NCI-H2081 (cell line): ENCODE results near the gene TPPP2.
"Not testable (repeated sequence)": the region's sequence is repeated elsewhere in the genome, so short reads cannot be mapped to it uniquely, and the experiment has no call there.

Source experiments
- DNase-seq, 2 experiments: peaks; one replicate each; lab custom pipeline; 2025; lab: John Stamatoyannopoulos, UW

Gene TPPP2

DNA sequence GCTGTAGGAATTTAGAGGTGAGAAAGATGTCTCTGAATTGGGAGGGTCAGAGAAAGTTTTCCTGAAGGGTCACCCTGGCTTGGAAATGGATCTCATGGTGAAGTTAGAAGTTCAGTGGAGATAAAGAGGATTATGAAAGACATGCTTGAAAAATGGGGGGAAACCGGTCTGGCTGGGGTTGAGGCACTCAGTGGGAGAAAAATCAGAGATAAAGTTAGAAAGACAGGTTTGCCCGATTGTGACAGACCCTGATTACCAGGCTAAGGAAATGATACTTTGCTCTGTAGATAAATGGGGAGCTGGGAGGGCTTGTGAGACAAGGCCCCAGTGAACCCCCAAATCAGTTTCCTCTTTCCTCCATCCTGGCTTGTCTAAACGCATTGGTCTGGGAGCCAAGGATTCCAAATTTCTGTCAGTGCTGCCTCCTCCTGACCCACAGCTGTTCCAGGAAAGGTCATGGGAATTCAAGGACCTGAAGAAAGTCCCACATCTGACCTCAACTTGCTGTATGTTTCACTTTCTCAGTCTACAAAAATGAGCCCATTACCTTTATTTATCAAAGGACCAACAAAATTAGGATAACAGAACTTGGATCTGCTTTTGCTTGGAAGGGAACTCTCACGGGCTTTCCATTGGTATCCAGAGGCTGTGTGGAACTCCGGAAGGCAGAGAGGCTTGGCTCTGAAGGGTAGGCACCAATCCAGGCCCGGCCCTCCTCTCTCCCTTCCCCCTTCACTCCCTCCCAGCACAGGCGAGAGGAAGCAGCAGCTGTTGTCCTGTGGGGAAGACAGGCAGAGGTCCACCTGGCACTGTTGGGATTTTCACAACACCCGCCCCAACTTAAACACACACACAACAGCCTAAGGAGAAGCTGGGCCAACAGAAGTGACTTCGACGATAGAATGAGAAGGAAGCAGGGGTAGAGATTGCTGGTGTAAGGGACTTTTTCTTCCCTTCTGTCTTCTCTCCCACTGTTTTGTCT is 8.7 kb downstream of the TPPP2 start:
- no peak for DNase-seq

DNA sequence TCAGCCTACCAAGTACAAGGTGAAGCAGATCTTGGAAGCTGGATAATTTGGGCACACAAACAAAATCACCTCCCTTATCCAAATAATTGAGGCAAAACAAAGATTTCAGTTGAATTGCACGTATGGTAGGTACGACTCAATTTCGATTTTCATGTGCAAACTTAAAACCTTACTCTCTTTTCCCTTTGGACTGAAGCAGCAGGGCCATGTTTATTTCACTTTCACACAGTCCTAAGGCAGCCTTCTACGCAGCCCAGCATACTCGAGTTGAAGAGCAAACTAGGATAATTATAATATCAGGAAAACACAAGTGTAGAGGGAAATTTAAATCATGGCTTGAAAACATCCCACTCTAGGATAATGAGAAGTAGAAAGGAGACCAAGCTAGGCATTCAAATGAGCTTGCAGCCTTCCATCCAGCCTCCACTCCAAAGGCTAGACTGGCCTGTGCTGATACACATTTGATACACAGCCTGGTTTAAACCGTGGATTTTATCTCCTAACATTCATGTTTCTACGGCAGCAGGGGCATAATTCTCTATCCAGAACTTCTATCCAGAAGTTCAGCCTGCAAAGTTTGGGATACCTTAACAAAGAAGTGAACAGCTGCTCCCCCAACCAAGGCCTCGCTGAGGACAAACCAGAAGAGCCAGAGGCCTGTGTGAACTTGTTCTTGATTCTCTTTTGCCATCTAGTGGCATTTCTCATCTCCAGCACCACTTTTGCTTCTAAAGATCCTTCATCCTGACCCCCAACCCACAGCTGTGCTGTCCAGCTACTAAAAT is 9.8 kb downstream of the TPPP2 start:
- peak in 1 of 2 experiments; percentile 2 for DNase-seq

DNA sequence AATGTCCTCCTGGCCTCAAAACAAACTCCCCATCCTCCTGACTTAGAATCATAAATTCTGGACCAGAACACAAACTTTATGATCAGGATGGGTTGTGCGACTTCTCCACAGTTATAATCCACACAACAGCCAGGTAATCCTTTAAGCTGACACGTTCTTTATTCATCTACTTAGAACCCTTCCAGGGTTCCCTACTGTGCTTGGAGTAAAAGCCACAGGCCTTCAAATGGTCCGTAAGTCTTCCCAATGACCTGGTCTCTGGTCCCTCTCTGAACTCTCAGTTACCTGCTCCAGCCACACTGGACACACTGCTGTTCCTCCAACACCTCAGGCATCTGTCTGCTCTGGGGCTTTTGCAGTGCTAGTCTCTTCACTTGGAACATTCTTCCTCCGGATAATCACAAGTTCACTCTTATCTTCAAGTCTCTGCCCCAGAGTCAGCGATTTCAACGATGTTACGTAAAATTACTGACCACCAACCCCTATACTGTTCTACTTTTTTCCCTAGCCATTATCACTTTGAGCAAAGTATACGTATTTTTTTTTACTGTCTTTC is 10.4 kb downstream of the TPPP2 start:
- DNase-seq: no peak

DNA sequence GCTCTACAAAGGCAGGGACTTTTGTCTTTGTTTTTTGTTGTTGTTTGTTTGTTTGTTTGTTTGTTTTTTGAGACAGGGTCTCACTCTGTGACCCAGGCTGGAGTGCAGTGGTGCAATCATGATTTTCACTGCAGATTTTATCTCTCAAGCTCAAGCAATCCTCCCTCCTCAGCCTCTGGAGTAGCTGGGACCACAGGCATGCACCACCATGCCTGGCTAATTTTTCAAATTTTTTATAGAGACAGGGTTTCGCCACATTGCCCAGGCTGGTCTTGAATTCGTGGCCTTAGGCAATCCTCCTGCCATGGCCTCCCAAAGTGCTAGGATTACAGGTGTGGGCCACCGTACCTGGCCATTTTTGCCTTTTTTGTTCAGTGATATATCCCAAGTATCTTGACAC is 10.9 kb downstream of the TPPP2 start:
- not testable (repeated sequence) for DNase-seq

DNA sequence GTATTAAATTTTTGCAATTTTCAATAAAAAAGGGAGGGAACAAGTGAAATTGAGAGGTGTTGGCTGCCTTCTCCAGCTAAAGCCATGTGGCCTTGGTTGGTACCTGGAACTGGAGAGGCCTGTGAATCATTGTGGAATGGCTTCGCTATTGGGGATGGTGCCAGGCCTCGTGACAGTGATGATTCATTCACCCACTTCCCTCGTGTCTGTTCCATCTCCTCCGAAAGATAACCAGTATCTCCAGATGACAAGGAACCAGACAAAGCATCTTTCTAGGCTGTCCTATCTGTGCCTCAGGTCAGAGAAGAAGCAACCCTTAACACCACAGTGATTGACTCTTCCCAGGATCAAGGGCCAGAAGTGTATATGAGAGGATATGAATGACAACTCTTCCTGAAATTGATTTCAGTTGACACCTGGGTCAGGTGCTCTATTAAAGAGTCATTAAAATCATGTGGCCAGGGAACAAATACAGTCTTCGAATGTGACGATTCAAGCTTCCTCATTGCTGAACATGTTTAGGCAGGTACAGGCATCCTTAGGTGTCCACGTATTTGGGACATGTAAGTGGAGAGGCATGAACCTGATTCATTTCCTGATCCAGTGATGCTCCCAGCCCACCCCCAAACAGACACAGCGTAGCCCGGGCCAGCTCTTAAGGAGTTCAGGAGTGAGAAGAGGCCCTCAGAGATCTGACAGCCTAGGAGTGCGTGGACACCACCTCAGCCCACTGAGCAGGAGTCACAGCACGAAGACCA is 11.8 kb downstream of the TPPP2 start, which contains the start of gene RNASE7:
Gene RNASE7, plus strand, starts transcription at position 687 of the 758 bp plus-strand sequence. CDS start 631 bp downstream, outside the sequence.
- no peak for DNase-seq

DNA sequence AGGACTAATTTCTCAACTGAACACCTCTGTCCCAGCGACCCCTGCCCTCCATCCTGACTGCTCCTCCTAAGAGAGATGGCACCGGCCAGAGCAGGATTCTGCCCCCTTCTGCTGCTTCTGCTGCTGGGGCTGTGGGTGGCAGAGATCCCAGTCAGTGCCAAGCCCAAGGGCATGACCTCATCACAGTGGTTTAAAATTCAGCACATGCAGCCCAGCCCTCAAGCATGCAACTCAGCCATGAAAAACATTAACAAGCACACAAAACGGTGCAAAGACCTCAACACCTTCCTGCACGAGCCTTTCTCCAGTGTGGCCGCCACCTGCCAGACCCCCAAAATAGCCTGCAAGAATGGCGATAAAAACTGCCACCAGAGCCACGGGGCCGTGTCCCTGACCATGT is 12.9 kb downstream of the TPPP2 start:
- DNase-seq: no peak

DNA sequence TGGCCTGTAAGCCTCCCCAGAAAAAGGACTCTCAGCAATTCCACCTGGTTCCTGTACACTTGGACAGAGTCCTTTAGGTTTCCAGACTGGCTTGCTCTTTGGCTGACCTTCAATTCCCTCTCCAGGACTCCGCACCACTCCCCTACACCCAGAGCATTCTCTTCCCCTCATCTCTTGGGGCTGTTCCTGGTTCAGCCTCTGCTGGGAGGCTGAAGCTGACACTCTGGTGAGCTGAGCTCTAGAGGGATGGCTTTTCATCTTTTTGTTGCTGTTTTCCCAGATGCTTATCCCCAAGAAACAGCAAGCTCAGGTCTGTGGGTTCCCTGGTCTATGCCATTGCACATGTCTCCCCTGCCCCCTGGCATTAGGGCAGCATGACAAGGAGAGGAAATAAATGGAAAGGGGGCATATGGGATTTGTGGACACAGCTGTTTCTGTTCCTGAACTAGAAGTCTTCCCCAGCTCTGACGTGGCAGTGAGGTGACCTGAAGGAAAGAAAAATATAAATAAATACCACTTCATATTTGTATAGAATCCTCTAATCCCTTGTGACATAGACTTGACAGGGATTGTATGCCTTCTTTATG is 13.5 kb downstream of the TPPP2 start:
- DNase-seq: no peak

DNA sequence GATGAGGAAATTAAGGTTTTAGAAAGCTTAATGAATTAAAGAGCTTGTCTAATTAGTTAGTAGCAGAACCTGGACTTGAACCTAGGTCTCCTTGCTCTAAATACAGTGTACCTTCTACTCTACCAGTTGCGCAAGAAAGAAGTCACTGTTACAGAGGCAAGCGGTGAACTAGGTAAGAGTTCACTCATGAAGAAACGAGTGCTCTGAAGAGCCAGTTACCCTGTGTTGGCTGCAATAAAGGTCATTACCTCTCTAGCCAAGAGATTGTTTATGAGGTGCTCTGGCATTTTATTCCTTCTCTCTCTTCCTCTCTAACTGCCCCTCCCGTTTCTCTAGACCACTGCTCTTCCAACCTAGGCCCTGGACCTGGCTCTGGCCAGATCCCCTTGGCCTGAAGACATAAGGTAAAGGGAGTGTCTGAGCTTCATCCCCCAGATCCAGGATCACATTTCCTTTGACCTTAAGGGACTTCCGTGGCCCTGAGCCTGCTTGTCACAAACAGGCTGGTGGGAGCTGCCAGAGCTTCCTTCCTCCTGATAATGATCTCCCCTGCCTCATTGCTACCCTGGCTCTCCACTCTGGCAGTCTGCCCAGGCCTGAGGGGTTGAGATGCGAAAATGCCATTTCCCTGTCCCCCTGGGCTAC is 14.1 kb downstream of the TPPP2 start:
- DNase-seq: no peak

DNA sequence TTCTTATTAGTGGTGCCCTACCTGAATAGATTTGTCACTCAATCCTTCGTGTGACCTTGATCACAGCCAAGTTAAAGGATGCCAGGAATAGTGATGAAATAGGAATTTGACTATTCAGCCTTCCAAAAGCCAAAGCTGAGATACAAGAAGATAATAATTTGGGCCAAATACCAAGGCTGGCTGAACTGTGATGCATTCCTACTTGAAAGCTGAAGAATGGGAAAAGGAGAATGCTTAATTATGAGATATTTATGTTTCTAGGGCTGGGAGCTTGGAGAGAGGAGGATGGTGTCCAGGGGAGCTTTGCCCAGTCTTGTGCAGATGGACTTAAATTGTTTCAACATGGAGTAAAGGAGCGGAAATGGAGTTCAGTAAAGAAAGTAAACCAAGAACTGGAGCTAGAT is 17.4 kb downstream of the TPPP2 start:
- DNase-seq: no peak

DNA sequence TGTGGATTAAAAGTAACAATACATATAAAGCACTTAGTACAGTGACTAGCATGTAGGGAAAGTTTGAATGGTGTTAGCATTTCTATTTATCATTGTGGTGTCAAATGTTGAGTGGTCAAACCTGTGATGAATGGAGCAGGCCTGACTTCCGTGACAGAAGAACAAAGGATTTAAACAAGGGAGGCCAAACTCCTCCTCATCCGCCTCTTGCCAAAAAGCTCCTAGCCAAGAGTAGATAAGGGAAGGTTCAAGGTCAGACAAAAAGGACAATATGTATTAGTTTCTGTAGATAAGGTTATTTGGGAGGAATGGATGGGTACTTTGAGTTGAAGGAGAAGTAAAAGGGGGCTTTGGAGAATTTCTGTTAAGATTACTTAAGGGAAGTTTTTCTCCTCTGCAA is 18.6 kb downstream of the TPPP2 start:
- no peak for DNase-seq

DNA sequence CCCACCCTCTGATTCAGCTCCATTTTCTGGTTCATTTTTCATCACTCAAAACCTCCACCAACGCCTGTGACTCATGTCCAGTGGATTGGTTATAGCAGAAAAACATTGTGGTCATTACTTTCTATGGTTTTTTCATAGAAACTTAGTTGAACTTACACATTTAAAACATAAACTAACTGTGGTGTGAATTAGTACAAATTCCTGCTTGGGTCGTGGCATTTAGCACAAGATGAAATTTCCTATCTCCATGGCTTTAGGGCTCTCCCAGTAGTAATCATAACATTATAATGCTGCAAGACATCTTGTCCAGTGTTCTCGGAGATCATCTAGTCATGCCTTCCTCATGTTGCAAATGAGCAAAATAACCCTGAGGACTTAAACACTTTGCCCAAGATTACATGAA is 19.3 kb downstream of the TPPP2 start:
- DNase-seq: no peak

DNA sequence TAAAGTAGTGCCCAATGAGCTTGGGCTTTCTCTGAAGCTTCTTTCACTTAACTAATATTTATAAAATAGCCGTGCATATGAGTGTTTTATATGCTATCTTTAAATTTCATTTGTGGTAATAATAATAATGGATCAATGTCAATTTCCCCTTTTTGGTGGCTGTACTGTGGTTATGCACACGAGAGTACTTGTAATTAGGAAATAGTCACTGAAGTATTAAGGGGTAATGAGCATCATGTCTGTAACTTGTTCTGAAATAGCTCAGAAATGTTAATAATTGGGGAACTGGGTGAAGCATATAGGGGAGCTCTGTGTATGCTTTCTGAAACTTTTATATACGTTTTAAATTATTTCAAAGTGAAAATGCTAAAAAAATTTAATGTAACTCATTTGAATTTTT is 20.6 kb downstream of the TPPP2 start:
- no peak for DNase-seq

DNA sequence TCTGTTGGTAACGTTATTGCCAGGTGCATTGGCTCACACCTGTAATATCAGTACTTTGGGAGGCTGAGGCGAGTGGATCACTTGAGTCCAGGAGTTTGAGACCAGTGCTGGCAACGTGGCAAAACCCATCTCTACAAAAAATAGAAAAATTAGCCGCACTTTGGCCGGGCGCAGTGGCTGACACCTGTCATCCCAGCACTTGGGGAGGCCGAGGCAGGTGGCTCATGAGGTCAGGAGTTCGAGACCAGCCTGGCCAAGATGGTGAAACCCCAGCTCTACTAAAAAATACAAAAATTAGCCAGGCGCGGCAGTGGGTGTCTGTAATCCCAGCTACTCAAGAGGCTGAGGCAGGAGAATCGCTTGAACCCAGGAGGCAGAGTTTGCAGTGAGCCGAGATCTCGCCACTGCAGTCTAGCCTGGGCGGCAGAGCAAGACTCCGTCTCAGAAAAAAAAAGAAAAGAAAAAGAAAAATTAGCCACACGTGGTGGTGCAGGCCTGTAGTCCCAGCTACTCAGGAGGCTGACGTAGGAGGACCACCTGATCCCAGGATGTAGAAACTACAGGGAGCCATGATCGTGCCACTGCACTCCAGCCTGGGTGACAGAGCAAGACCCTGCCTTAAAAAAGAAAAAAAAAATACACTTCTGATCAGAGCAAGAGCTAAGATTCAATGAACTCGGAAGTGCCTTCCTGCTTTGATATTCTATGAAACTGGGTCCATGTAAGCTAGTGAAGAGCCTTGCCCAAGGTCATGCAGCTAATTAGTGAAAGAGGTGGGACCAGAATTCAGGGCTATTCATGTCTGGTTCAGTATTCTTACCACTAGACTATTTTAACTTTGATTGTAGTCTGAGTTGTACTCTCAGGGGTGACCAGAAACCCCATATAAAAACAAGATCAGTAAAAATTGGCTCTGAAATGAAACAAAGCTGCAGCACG is 23.4 kb downstream of the TPPP2 start:
- DNase-seq: no peak

DNA sequence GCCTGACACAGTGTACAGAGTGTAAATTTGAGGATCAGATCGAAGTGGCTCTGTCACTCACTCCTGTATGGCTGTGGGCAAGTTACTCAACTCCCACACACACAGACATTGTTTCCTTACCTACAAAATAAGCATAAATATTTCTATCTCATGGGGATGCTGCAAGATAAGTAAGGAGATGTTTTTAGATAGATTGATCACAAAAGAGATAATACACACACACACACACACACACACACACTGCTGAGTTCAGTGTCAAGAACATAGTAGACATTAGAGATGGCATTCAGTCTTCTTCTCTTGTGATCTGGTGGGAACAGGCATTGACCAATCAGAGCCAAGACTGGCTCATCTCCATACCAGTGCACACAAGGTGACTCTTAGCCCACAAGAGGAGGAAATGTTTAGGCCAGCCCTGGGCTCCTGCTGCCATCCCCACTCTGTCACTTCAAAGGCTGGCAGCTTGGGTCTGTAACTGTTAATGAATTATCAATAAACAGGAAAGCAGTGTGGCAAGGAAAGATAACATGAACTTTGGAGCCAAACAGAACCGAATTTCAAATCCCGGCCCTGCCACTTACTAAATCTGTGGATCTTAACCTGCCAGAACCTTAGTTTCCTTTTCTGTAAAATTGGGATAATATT is 24.2 kb downstream of the TPPP2 start:
- DNase-seq: no peak

DNA sequence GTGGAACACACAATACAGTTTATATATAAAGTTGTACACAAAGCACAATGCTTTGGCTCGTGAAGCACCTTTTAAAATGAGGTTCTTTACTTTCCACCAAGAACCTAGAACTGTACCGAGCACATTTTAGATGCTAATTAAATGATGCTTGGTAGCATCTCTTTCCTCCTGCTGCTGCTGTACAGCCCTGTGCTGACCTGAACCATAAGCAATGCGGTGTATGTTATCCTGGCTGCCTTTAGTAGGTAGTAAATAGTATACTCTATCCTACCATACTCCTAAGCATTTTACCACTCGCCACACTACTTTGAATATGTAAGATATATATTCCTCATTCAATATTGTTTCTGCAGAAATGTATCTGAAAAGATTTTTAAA is 24.7 kb downstream of the TPPP2 start:
- no peak for DNase-seq

DNA sequence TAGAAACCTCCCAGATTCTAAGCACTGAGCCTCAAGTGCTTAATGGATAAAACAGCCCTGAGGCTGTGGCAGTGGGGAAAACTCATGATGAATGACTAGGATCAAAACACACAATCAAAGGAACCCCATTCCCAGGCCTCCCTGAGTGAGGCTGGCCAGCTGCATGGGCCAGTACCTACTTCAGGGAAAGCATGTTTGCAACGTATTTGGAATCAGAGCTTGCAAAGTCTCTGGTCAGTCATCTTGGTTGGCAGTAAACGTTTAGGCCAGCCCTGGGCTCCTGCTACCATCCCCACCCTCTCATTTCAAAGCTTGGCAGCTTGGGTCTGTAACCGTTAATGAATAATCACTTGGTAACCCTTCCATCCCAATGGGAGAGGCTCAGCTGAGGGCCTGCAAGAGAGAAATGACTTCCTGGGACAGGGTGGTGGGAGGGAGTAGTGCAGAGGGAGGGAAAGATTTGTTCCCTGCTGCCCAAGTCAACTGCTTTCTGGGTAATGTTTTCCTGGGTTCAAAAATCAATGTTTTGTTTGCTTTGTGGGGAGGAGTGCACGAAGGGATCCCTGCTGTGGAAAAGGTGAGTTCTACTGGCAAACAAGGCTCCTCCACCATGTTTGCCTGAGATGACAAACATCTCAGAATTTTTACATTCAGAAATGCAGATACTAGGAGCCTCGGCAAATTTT is 25.6 kb downstream of the TPPP2 start:
- no peak for DNase-seq

DNA sequence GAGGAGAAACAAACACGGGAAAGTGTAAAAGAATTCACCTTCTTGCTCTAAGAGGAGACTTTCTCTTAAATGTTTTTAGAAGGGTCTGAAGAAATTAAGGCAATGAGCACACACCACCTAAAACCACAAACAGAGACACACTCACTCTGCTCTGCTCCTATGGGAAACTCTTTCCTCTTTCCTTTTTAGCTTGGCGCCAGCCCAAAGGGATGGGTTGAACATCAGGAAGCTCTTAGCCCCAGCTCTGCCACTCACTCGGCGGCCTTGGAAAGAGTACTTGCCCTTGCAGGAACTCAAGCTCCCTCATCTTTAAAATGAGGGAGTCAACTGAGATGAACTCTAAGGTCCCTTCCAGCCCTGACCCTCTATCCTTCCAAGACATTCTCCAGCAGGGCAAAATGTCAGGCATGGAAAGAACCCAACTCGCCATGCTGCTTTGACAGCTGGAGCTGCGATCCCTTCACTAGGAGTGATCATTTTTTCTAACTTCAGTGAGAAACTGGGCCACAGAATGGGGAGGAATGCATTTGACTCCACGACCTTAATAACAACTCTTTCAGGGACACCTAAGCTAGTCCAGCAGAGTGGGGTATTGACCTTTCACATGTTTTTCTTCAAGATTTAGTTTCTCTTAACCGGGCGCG is 26.6 kb downstream of the TPPP2 start:
- no peak for DNase-seq
